IMR-90 (cell line): Measurements from ENCODE around the gene GIPC3. TPM values are rescaled to one million over a fixed set of nuclear protein-coding genes. Genes with fewer than 3 reads are reported as not detected.
A peak's percentile ranks its signal among the peaks of the same experiment; 100 is the strongest.

Experiments
- ATAC-seq: fragments of 200-7000 bp; cut with Tn5 transposase; 2 replicates; pipeline ENCODE4 v1.9.1; 2020; ENCODE audit warnings: low read depth, mild to moderate bottlenecking, moderate library complexity
- BruUV-seq: library from RNA; stranded (reverse); fragments of 400-500 nt; replicated peaks from 2 replicates; lab custom pipeline; 2021; lab: Mats Ljungman, UMichigan
- CTCF ChIA-PET: fragments of 300-600 bp; formaldehyde crosslinking; extraction: SDS; loops from one replicate; lab custom pipeline; 2021; ENCODE audit warnings: antibody characterized with exemption; lab: Yijun Ruan, JAX
- POLR2A ChIA-PET: fragments of 300-600 bp; sonication (Branson Sonifier 250); formaldehyde crosslinking; loops from one replicate; lab custom pipeline; 2022; ENCODE audit warnings: antibody characterized with exemption; ENCODE audit not compliant: unreplicated experiment; lab: Charles Lee
- DNase-seq: peaks from one replicate; pipeline ENCODE4 v3.0.0; 2013
- H2AFZ ChIP-seq: replicated peaks from 2 replicates; pipeline ENCODE3; 2013; ENCODE audit warnings: low read length, mild to moderate bottlenecking; ENCODE audit not compliant: poor library complexity
- H2AK5ac ChIP-seq: 2 replicates; pipeline ENCODE4 v1.6.1; 2013; ENCODE audit warnings: low read depth, low read length, inconsistent platforms
- H2AK9ac ChIP-seq: replicated peaks from 2 replicates; pipeline ENCODE3; 2013; ENCODE audit warnings: mild to moderate bottlenecking, low read depth, low read length, moderate library complexity; ENCODE audit not compliant: poor library complexity
- H2BK120ac ChIP-seq: 2 replicates; pipeline ENCODE4 v1.6.1; 2013; ENCODE audit warnings: low read depth, low read length, inconsistent platforms
- H2BK15ac ChIP-seq: 3 replicates; pipeline ENCODE4 v1.6.1; 2013; ENCODE audit warnings: low read depth, low read length, inconsistent platforms
- H2BK20ac ChIP-seq: 2 replicates; pipeline ENCODE4 v1.6.1; 2013; ENCODE audit warnings: low read depth, mild to moderate bottlenecking, inconsistent platforms, low read length, moderate library complexity
- H2BK5ac ChIP-seq: 2 replicates; pipeline ENCODE4 v1.6.1; 2013; ENCODE audit warnings: mild to moderate bottlenecking, low read depth, low read length, inconsistent platforms; ENCODE audit not compliant: poor library complexity, severe bottlenecking
- H3K14ac ChIP-seq: replicated peaks from 2 replicates; pipeline ENCODE4 v1.6.1; 2013; ENCODE audit warnings: low read depth, low read length, inconsistent platforms
- H3K18ac ChIP-seq: 2 replicates; pipeline ENCODE4 v1.6.1; 2013; ENCODE audit warnings: low read depth, low read length, control low read depth
- H3K23ac ChIP-seq: 2 replicates; pipeline ENCODE4 v1.6.1; 2013; ENCODE audit warnings: low read depth, low read length, inconsistent platforms
- H3K27ac ChIP-seq: 2 replicates; pipeline ENCODE4 v1.5.1; 2013; ENCODE audit warnings: mild to moderate bottlenecking, control low read depth, low read length; ENCODE audit not compliant: insufficient read depth
- H3K27me3 ChIP-seq: 2 replicates; pipeline ENCODE4 v1.6.1; 2013; ENCODE audit warnings: low read length; ENCODE audit not compliant: control insufficient read depth, insufficient read depth
- H3K36me3 ChIP-seq: 2 replicates; pipeline ENCODE4 v1.6.1; 2013; ENCODE audit warnings: low read length, mixed read lengths; ENCODE audit not compliant: control insufficient read depth, insufficient read depth
- H3K4ac ChIP-seq: 2 replicates; pipeline ENCODE4 v1.6.1; 2013; ENCODE audit warnings: low read depth, low read length, inconsistent platforms
- H3K4me1 ChIP-seq: 2 replicates; pipeline ENCODE4 v1.6.1; 2013; ENCODE audit warnings: low read length, mixed read lengths; ENCODE audit not compliant: control insufficient read depth, insufficient read depth
- H3K4me2 ChIP-seq: 2 replicates; pipeline ENCODE4 v1.6.1; 2013; ENCODE audit warnings: low read depth, mild to moderate bottlenecking, control low read depth, low read length, moderate library complexity
- H3K4me3 ChIP-seq: 2 replicates; pipeline ENCODE4 v1.5.1; 2013; ENCODE audit warnings: low read depth, mild to moderate bottlenecking, control low read depth, low read length, moderate library complexity; ENCODE audit not compliant: insufficient read depth
- H3K56ac ChIP-seq: 2 replicates; pipeline ENCODE4 v1.6.1; 2013; ENCODE audit warnings: low read length, inconsistent platforms; ENCODE audit not compliant: insufficient read depth; ENCODE audit errors: extremely low read depth
- H3K79me1 ChIP-seq, 2 experiments: 2 replicates each; pipeline ENCODE4 v1.6.1; 2013; ENCODE audit warnings: low read length in 2 of 2, inconsistent platforms in 1 of 2, low read depth in 1 of 2
- H3K9ac ChIP-seq: 2 replicates; pipeline ENCODE4 v1.6.1; 2013; ENCODE audit warnings: low read depth, low read length, control low read depth
- H3K9me1 ChIP-seq: 2 replicates; pipeline ENCODE4 v1.6.1; 2013; ENCODE audit warnings: low read length, inconsistent platforms; ENCODE audit not compliant: insufficient read depth
- H3K9me3 ChIP-seq: 2 replicates; pipeline ENCODE4 v1.6.1; 2013; ENCODE audit warnings: low read length; ENCODE audit not compliant: control insufficient read depth, insufficient read depth
- H4K20me1 ChIP-seq: 2 replicates; pipeline ENCODE4 v1.6.1; 2013; ENCODE audit warnings: low read length, inconsistent platforms; ENCODE audit not compliant: insufficient read depth
- H4K5ac ChIP-seq: 2 replicates; pipeline ENCODE4 v1.6.1; 2013; ENCODE audit warnings: mild to moderate bottlenecking, low read depth, low read length, control low read depth
- H4K8ac ChIP-seq, 2 experiments: 2 replicates each; pipeline ENCODE4 v1.6.1; 2013; ENCODE audit warnings: low read depth in 2 of 2, low read length in 2 of 2, control low read depth in 1 of 2, inconsistent platforms in 1 of 2
- H4K91ac ChIP-seq: 2 replicates; pipeline ENCODE4 v1.6.1; 2013; ENCODE audit warnings: low read depth, low read length, inconsistent platforms; ENCODE audit not compliant: insufficient read depth
- CEBPB ChIP-seq: IDR thresholded peaks from 2 replicates; pipeline ENCODE4 v1.6.1; 2012; ENCODE audit warnings: low read depth, low read length, improper control_type of control experiment
- CHD1 ChIP-seq: IDR thresholded peaks from 2 replicates; pipeline ENCODE4 v1.6.1; 2012; ENCODE audit warnings: low read depth, low read length, improper control_type of control experiment
- CTCF ChIP-seq: conservative IDR thresholded peaks from 2 replicates; pipeline ENCODE4 v1.5.1; 2012; ENCODE audit warnings: mild to moderate bottlenecking, low read depth, low read length, improper control_type of control experiment
- FOS ChIP-seq: fragments of 150-350 bp; IDR thresholded peaks from 2 replicates; pipeline ENCODE4 v1.6.1; 2016; ENCODE audit warnings: low read depth, low read length
- MXI1 ChIP-seq: IDR thresholded peaks from 2 replicates; pipeline ENCODE4 v1.6.1; 2012; ENCODE audit warnings: low read depth, mild to moderate bottlenecking, low read length, moderate library complexity, borderline replicate concordance
- RCOR1 ChIP-seq: IDR thresholded peaks from 2 replicates; pipeline ENCODE4 v1.6.1; 2012; ENCODE audit warnings: mild to moderate bottlenecking, low read length, improper control_type of control experiment; ENCODE audit not compliant: insufficient replicate concordance
- WGBS, 2 experiments: methylation state at CpG; one replicate each; pipeline versions ENCODE4 v1.1.5 to v1.1.7; 2013; ENCODE audit warnings: missing lambda C conversion rate in 2 of 2; ENCODE audit not compliant: insufficient read length in 1 of 2; ENCODE audit errors: extremely low coverage in 2 of 2; 5-methylcytosine and 5-hydroxymethylcytosine counted together
- dilution Hi-C: fragments of 300-500 bp; cut with HindIII; formaldehyde crosslinking; loops from one replicate; pipeline ENCODE4 v1.14.3; 2018; ENCODE audit warnings: low sequenced_read_pairs; ENCODE audit not compliant: unreplicated experiment
- in situ Hi-C: fragments of 300-500 bp; cut with MboI; formaldehyde crosslinking; loops from 3 replicates; pipeline ENCODE4 v1.14.3; 2019; ENCODE audit warnings: low sequenced_read_pairs, inconsistent platforms, mixed read lengths
- intact Hi-C: fragments of 100-400 bp; cut with micrococcal nuclease; formaldehyde crosslinking; loops from 2 replicates; pipeline ENCODE4 v1.10.0; 2022
- polyA plus RNA-seq, 3 experiments: library from polyadenylated mRNA; depleted of rRNA; stranded (reverse); fragments of >200 nt; gene quantifications; 2 replicates each; pipeline ENCODE4 v1.2.3, GENCODE V29; 2012; ENCODE audit warnings: low replicate concordance in 1 of 3
- total RNA-seq: library from RNA; depleted of rRNA; stranded (reverse); fragments of >200 nt; gene quantifications from 2 replicates; pipeline ENCODE4 v1.2.3, GENCODE V29; 2012

The GIPC3 gene
- total and polyA plus RNA-seq, 2 of the 4 experiments (the other 2 are of a cell fraction): under 0.01 to 0.36 TPM

DNA sequence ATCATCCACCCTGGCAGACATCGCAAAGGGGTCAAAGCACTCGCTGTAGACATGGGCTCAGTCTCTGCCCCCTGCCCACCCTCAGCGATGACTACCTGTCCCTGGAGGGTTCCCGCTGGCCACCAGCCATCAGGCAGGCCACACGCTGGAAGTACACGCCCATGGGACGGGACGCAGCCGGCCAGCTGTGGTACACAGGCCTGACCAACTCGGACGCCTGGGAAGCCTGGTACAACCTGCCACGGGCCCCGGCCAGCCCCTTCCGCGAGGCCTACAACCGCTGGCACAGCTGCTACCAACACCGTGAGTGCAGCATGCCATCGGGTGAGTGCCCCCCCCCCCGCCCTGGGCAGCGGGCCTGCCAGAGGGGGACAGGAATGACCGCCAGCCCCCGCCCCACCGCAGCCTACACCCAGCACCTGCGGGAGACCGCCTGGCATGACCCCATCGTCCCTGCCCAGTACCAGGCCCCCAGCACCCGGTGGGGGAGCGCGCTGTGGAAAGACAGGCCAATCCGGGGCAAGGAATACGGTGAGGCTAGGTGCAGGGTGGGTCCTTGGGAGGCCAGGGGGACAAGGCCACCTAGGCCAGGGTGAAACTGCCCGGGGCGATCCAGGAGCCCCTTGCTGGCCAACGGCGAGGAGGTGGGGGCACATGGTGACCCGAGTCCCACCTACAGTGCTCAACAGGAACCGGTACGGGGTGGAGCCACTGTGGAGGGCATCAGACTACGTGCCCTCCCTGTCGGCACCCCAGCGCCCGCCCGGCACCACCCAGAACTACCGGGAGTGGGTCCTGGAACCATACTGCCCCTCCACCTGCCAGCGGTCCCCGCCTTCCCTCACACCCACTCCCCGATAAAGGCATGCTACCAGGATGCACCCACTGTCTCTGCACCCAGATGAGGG lies 41.9 kb upstream of the GIPC3 start (continued):
- TF ChIP-seq CTCF (no peak), CEBPB (no peak)

DNA sequence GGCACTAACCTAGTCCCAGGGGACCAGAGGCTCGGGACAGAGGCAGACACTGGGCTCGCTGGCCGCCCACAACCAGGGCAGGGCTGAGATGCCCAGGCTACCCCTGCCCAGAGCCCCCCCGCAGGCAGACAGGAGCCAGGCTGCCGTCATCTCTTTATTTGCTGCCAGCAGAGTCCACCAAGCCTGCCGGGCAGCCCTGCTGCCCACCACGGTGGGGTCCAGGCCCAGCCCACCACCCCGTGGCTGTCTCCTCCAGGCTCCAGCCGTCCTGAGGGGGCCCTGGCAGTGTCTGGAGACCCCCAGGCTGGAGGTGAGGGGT lies 41.3 kb upstream of the GIPC3 start:
- Histone ChIP-seq H3K18ac (no peak overlapping the region), H2BK15ac (no peak overlapping the region), H2AFZ (no peak overlapping the region), H2AK5ac (no peak overlapping the region), H3K27ac (no peak overlapping the region), H3K79me1 (peaks cover 6 to 24% of the 10 kb centered on the region in 2 experiments; a peak in 2 of 4 replicates), H2BK5ac (no peak overlapping the region), H4K20me1 (peaks cover 30% of the 10 kb centered on the region), H2AK9ac (peak overlapping the region; percentile 61), H4K5ac (no peak overlapping the region), H3K9me1 (no peaks in the 10 kb centered on the region), H3K14ac (no peak overlapping the region), H4K91ac (no peak overlapping the region), H3K4me3 (no peak overlapping the region), H3K36me3 (peaks cover 28% of the 10 kb centered on the region), H3K4me2 (no peak overlapping the region), H4K8ac (no peak overlapping the region), H2BK120ac (no peak overlapping the region), H2BK20ac (no peak overlapping the region), H3K9ac (no peak overlapping the region), H3K56ac (no peak overlapping the region), H3K27me3 (no peaks in the 10 kb centered on the region), H3K9me3 (no peaks in the 10 kb centered on the region), H3K4ac (no peak overlapping the region), H3K4me1 (no peaks in the 10 kb centered on the region), H3K23ac (no peak overlapping the region)
- no TSS peak for BruUV-seq
- TF ChIP-seq CEBPB: no peak
- no peak for TF ChIP-seq RCOR1
- no peak for TF ChIP-seq MXI1
- TF ChIP-seq CHD1: no peak
- no peak for TF ChIP-seq FOS
- no peak for ATAC-seq
- in situ Hi-C loops: no loop called here
- POLR2A ChIA-PET: no interaction called here
- CTCF ChIA-PET: no interaction called here
- WGBS, 2 experiments: no CpG with 5 or more reads among the region's 9 CpGs
- intact Hi-C loops: no loop called here
- no peak for DNase-seq
- dilution Hi-C loops: no loop called here
